GM10248 (cell line): Measurements from ENCODE around the gene GPAT3.
A peak's percentile ranks its signal among the peaks of the same experiment; 100 is the strongest.

Experiments used
- CTCF ChIA-PET: fragments of 300-600 bp; sonication (Branson Sonifier 250); formaldehyde crosslinking; extraction: SDS; loops from one replicate; lab custom pipeline; 2021; ENCODE audit warnings: antibody characterized with exemption; lab: Yijun Ruan, JAX
- POLR2A ChIA-PET: fragments of 350-650 bp; sonication (Branson Sonifier 250); formaldehyde crosslinking; extraction: SDS; loops from one replicate; lab custom pipeline; 2020; ENCODE audit warnings: antibody characterized with exemption; lab: Yijun Ruan, JAX
- DNase-seq: peaks from one replicate; pipeline ENCODE4 v3.0.0; 2012; ENCODE audit errors: extremely low spot score
- TF ChIP-seq, protein P1 (sequence below): IDR thresholded peaks from 2 replicates; pipeline ENCODE4 v1.5.1; 2012; ENCODE audit warnings: mild to moderate bottlenecking, low read depth; ENCODE audit errors: extremely low read depth, missing control alignments, control extremely low read depth

The GPAT3 gene

DNA sequence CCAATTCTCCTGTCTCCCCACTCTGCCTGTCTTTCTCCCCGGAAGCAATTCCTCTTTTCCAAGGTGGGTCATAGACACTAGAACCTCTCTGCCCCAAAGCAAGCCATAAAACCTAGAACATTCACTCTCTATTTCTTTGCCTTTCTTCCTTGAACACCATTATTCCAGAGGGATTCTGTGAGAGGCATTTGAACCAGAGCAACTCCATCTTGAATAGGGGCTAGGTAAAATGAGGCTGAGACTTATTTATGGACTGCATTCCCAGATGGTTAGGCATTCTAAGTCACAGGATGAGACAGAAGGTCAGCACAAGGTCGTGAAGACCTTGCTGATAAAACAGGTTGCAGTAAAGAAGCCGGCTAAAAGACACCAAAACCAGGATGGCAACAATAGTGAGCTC lies 13.7 kb upstream of the GPAT3 start:
- TF ChIP-seq, protein P1, sequence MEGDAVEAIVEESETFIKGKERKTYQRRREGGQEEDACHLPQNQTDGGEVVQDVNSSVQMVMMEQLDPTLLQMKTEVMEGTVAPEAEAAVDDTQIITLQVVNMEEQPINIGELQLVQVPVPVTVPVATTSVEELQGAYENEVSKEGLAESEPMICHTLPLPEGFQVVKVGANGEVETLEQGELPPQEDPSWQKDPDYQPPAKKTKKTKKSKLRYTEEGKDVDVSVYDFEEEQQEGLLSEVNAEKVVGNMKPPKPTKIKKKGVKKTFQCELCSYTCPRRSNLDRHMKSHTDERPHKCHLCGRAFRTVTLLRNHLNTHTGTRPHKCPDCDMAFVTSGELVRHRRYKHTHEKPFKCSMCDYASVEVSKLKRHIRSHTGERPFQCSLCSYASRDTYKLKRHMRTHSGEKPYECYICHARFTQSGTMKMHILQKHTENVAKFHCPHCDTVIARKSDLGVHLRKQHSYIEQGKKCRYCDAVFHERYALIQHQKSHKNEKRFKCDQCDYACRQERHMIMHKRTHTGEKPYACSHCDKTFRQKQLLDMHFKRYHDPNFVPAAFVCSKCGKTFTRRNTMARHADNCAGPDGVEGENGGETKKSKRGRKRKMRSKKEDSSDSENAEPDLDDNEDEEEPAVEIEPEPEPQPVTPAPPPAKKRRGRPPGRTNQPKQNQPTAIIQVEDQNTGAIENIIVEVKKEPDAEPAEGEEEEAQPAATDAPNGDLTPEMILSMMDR: no peak
- no peak for DNase-seq
- ChIA-PET CTCF (interaction anchor here (1.4 kb wide), 1 partner anchor 14 kb away, joined by 5 read pairs; no protein-coding TSS in a partner anchor), POLR2A (no interaction called here)

DNA sequence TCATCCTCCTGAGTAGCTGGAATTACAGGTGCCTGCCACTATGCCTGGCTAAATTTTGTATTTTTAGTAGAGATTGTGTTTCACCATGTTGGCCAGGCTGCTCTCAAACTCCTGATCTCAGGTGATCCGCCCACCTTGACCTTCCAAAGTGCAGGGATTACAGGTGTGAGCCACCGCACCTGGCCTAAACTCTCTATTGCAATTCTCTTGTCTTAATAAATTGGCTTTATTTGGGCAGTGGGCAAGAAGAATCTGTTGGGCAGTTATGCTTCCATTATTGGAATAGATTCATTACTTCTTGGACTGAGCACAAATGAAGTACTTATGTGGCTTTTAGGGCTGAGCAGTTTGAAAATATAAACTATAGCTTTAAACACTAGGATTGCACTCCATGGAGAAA lies 8.2 kb upstream of the GPAT3 start:
- DNase-seq: no peak
- ChIA-PET POLR2A (no interaction called here), CTCF (interaction anchor here (1.0 kb wide), 1 partner anchor 8 kb away, joined by 3 read pairs; no protein-coding TSS in a partner anchor)
- TF ChIP-seq, protein P1: no peak

DNA sequence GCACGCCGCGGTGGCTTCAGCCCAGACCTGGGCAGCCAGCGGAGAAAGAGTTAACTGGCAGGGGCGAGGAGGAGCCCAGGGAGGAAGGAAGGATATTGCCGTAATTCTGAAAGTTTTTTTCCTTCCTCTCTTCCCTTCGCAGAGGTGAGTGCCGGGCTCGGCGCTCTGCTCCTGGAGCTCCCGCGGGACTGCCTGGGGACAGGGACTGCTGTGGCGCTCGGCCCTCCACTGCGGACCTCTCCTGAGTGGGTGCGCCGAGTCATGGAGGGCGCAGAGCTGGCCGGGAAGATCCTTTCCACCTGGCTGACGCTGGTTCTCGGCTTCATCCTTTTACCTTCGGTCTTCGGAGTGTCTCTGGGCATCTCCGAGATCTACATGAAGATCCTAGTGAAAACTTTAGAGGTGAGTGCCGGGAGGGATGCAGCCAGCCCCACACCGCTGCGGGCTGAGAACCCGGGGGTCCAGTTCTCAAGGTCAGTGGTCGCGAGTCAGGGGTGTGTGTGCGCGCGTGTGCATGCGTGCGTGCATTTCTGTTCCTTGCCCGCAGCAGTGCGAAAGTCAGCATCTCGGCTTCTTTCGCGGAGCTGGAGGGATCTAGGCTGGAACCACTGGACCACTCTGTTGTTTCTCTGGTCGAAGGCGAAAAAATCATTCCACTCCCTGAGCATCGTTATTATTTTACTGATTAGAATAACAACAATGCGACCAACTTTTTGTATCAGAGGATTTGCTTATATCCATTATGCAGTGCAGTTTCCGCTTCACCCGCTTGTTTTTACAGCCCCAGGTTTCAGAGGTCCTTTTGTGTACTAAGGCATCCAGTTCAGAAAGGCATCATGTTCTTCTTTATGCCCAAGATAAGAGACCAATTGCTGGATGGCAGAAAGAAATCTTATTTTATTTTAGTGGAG lies 709 bp downstream of the GPAT3 start:
- ChIA-PET POLR2A (no interaction called here), CTCF (interaction anchor here (1.2 to 2.0 kb wide), 2 partner anchors 13 to 963 kb away, joined by 3 to 5 read pairs; no protein-coding TSS in a partner anchor)
- TF ChIP-seq, protein P1: no peak
- DNase-seq: no peak

DNA sequence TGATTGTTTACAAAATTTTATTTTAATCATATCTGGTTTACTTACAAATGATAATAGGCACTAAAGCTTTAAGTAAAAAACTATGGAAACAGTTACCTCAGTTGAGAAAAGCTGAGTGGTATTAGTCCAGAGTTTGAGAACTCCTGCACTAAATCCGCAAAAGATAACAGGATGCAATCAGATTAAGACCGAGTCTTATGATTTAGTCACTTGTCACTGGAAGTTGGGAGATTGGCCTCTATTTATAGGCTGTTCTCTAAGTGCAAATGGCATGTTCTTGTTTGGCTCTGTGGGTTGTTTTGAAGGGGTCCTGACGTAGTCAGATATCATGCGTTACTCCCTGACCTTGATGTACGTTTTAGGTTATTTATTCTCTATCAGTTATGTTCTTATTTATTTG lies 6.3 kb downstream of the GPAT3 start:
- ChIA-PET CTCF (interaction anchor here (1.5 to 3.3 kb wide), 3 partner anchors 9 to 33 kb away, joined by 4 to 11 read pairs (median 5); no protein-coding TSS in a partner anchor), POLR2A (no interaction called here)
- TF ChIP-seq, protein P1: no peak
- DNase-seq: no peak

DNA sequence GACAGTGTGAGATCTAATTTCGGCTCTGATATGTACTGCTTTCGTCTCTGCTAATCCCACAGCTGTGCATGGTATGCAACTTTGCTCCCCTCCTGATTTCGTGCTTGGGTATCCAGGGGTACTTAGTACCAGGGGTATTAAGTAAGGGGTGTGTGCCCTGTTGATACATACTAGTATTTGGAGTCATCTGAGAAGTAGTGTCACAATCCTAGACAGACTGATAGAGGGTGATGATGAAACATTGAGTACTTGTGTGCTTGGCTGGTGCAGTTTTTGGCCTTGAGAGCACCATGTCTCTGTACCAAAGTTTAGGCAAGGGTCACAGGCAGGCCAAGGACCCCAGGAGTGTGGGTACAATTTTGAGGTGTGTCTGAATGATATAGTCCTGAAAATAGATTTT lies 10.9 kb downstream of the GPAT3 start:
- CTCF ChIA-PET: interaction anchor here (1.5 kb wide), 1 partner anchor 9 kb away, joined by 3 read pairs; no protein-coding TSS in a partner anchor
- TF ChIP-seq, protein P1: no peak
- no peak for DNase-seq
- POLR2A ChIA-PET: no interaction called here

DNA sequence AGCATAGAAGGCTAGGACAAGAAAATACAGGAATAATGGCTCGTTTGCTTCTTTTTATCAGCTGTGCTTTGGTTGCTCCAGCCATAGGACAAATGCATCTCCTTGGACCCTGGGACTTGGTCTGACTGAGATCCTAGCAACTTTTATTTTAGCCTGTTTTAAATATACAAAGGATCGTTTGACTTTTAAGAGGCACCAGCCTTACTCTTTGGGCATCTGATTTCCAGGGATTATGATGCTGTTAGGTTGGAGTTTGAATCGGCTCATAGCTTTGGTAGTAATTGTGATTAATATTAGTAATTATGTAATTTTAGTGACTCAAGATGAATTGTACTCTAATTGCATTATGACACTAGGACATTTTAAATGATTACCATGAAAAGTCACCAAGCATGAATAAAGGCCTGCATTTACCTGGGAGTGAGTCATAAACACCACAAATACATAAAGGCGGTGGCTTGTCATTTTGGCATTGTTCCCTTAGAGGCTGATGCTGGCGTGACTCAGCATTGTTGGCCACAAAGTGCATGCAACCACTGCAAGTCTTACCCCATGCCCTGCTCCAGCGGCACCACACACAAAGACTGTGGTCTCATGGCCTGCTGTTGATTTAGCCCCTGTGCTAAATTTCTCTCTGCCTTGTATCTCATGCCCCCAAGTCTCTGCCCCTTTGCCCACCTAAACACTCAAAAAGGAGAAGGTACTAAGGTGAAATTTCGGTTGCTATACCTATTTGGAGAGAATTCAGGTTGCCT lies 12.4 kb downstream of the GPAT3 start:
- CTCF ChIA-PET: interaction anchor here (1.5 kb wide), 1 partner anchor 10 kb away, joined by 3 read pairs; no protein-coding TSS in a partner anchor
- TF ChIP-seq, protein P1: no peak
- POLR2A ChIA-PET: no interaction called here
- DNase-seq: peak; percentile 54
